OCI-LY7 (cell line): ENCODE measurements around the gene NAB1. TPM values are rescaled to one million over a fixed set of nuclear protein-coding genes. Genes with fewer than 3 reads are reported as not detected.

Experiments used
- BruUV-seq: library from RNA; stranded (reverse); fragments of 400-500 nt; replicated peaks from 2 replicates; lab custom pipeline; 2021; lab: Mats Ljungman, UMichigan
- CTCF ChIA-PET: fragments of 300-600 bp; sonication (Branson Sonifier 250); formaldehyde crosslinking; loops from one replicate; lab custom pipeline; 2022; ENCODE audit warnings: antibody characterized with exemption; ENCODE audit not compliant: unreplicated experiment; lab: Charles Lee
- POLR2A ChIA-PET: fragments of 300-600 bp; sonication (Branson Sonifier 250); formaldehyde crosslinking; loops from one replicate; lab custom pipeline; 2022; ENCODE audit warnings: antibody characterized with exemption; lab: Charles Lee
- DNase-seq: peaks from one replicate; pipeline ENCODE4 v3.0.0-alpha.2; 2015; ENCODE audit warnings: low spot score
- H2AFZ ChIP-seq: fragments of 200-600 bp; sonication (generic), shearing (Covaris generic); 2 replicates; pipeline ENCODE4 v1.6.1; 2014; ENCODE audit warnings: mild to moderate bottlenecking, antibody characterized with exemption, low read length, moderate library complexity
- H3K27ac ChIP-seq: fragments of 200-600 bp; sonication (generic); 2 replicates; pipeline ENCODE4 v1.5.1; 2014; ENCODE audit warnings: mixed run types, low read depth, mild to moderate bottlenecking, moderate library complexity, low read length, inconsistent platforms; ENCODE audit not compliant: poor library complexity, severe bottlenecking
- H3K36me3 ChIP-seq: fragments of 200-600 bp; sonication (generic); 2 replicates; pipeline ENCODE4 v1.6.1; 2014; ENCODE audit warnings: mild to moderate bottlenecking, antibody characterized with exemption, low read length, moderate library complexity, mixed read lengths; ENCODE audit not compliant: insufficient read depth
- H3K4me1 ChIP-seq: fragments of 200-600 bp; sonication (generic); 2 replicates; pipeline ENCODE4 v1.5.1; 2014; ENCODE audit warnings: mild to moderate bottlenecking, low read length; ENCODE audit not compliant: insufficient read depth, poor library complexity, severe bottlenecking
- H3K4me2 ChIP-seq: fragments of 200-600 bp; sonication (generic); 2 replicates; pipeline ENCODE4 v1.6.1; 2014; ENCODE audit warnings: mild to moderate bottlenecking, low read length
- H3K4me3 ChIP-seq: fragments of 200-600 bp; sonication (generic); 2 replicates; pipeline ENCODE4 v1.5.1; 2014; ENCODE audit warnings: mild to moderate bottlenecking, low read depth, low read length; ENCODE audit not compliant: poor library complexity, severe bottlenecking
- H3K79me2 ChIP-seq: fragments of 200-600 bp; sonication (generic); 2 replicates; pipeline ENCODE4 v1.6.1; 2016; ENCODE audit warnings: low read depth, mild to moderate bottlenecking, low read length, moderate library complexity, mixed read lengths; ENCODE audit not compliant: insufficient read depth
- H3K9me2 ChIP-seq: fragments of 200-600 bp; sonication (generic); 2 replicates; pipeline ENCODE4 v1.6.1; 2016; ENCODE audit warnings: mild to moderate bottlenecking, low read length, mixed read lengths; ENCODE audit not compliant: insufficient read depth
- H3K9me3 ChIP-seq: fragments of 200-600 bp; sonication (generic); 2 replicates; pipeline ENCODE4 v1.6.1; 2014; ENCODE audit warnings: mild to moderate bottlenecking, mixed run types, low read length, mixed read lengths
- H4K20me1 ChIP-seq: fragments of 200-600 bp; sonication (generic); 2 replicates; pipeline ENCODE4 v1.6.1; 2014; ENCODE audit warnings: mild to moderate bottlenecking, antibody characterized with exemption, low read length, moderate library complexity, mixed read lengths; ENCODE audit not compliant: insufficient read depth
- EZH2phosphoT487 ChIP-seq: fragments of 200-600 bp; sonication (generic); IDR thresholded peaks from 2 replicates; pipeline ENCODE4 v1.6.1; 2018; ENCODE audit warnings: low read depth, borderline replicate concordance, mild to moderate bottlenecking, mixed run types, antibody characterized with exemption, low read length, moderate library complexity, mixed read lengths
- intact Hi-C: fragments of 100-400 bp; cut with micrococcal nuclease; formaldehyde crosslinking; loops from one replicate; pipeline ENCODE4 v1.10.0; 2022; ENCODE audit not compliant: unreplicated experiment
- total RNA-seq, 2 experiments: library from RNA; depleted of rRNA in 1 of 2; stranded (reverse); fragments of >200 nt in 1 of 2; shearing (Covaris generic) in 1 of 2; gene quantifications; 2 replicates each; pipeline ENCODE4 v1.2.3, GENCODE V29; 2014 to 2022
- TF ChIP-seq, protein P1 (sequence below): fragments of 200-600 bp; sonication (generic); conservative IDR thresholded peaks from 2 replicates; pipeline ENCODE4 v1.5.1; 2014; ENCODE audit warnings: mild to moderate bottlenecking, antibody characterized with exemption, low read length, moderate library complexity, mixed read lengths

Gene NAB1
- total RNA-seq, 2 experiments from 2014 or later: 24.5 to 30.2 TPM

GRCh38 chr2:190651413-190651812 is 2.5 kb downstream of the NAB1 start:
- H3K27ac ChIP-seq: no peak overlapping the region

GRCh38 chr2:190653231-190653630 is 4.3 kb downstream of the NAB1 start:
- Histone ChIP-seq H3K79me2 (peaks cover 32% of the 10 kb centered on the region; the same call in 1 of the 2 replicates), H3K9me2 (no peaks in the 10 kb centered on the region), H2AFZ (no peak overlapping the region), H4K20me1 (peaks cover 10% of the 10 kb centered on the region; the same call in 1 of the 2 replicates), H3K9me3 (no peaks in the 10 kb centered on the region), H3K4me2 (no peak overlapping the region), H3K4me3 (no peak overlapping the region), H3K36me3 (no peaks in the 10 kb centered on the region), H3K27ac (no peak overlapping the region), H3K4me1 (peaks cover 11% of the 10 kb centered on the region)
- no TSS peak for BruUV-seq
- no peak for TF ChIP-seq EZH2phosphoT487
- TF ChIP-seq, protein P1, sequence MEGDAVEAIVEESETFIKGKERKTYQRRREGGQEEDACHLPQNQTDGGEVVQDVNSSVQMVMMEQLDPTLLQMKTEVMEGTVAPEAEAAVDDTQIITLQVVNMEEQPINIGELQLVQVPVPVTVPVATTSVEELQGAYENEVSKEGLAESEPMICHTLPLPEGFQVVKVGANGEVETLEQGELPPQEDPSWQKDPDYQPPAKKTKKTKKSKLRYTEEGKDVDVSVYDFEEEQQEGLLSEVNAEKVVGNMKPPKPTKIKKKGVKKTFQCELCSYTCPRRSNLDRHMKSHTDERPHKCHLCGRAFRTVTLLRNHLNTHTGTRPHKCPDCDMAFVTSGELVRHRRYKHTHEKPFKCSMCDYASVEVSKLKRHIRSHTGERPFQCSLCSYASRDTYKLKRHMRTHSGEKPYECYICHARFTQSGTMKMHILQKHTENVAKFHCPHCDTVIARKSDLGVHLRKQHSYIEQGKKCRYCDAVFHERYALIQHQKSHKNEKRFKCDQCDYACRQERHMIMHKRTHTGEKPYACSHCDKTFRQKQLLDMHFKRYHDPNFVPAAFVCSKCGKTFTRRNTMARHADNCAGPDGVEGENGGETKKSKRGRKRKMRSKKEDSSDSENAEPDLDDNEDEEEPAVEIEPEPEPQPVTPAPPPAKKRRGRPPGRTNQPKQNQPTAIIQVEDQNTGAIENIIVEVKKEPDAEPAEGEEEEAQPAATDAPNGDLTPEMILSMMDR: no peak
- ChIA-PET CTCF (no interaction called here), POLR2A (interaction anchor here (0.5 to 1.9 kb wide), 4 partner anchors 8 to 217 kb away, joined by 3 to 7 read pairs (median 5); no protein-coding TSS in a partner anchor)
- intact Hi-C loops: no loop called here
- no peak for DNase-seq

More at GRCh38 chr2:190651413-190651812, 2.5 kb downstream of the NAB1 start:
- Histone ChIP-seq H3K36me3 (no peaks in the 10 kb centered on the region), H3K9me2 (no peaks in the 10 kb centered on the region), H2AFZ (no peak overlapping the region), H4K20me1 (peaks cover 10% of the 10 kb centered on the region; the same call in 1 of the 2 replicates), H3K4me2 (peak overlapping the region; percentile 13; the same call in 1 of the 2 replicates), H3K9me3 (no peaks in the 10 kb centered on the region), H3K4me1 (peaks cover 15% of the 10 kb centered on the region), H3K4me3 (no peak overlapping the region), H3K79me2 (peaks cover 29% of the 10 kb centered on the region; the same call in 1 of the 2 replicates)
- no TSS peak for BruUV-seq
- no peak for DNase-seq
- POLR2A ChIA-PET: interaction anchor here (0.7 to 2.3 kb wide), 9 partner anchors 10 to 1029 kb away, joined by 3 to 24 read pairs (median 4); no protein-coding TSS in a partner anchor
- intact Hi-C loops: no loop called here
- CTCF ChIA-PET: no interaction called here
- TF ChIP-seq, protein P1: no peak
- no peak for TF ChIP-seq EZH2phosphoT487

DNA sequence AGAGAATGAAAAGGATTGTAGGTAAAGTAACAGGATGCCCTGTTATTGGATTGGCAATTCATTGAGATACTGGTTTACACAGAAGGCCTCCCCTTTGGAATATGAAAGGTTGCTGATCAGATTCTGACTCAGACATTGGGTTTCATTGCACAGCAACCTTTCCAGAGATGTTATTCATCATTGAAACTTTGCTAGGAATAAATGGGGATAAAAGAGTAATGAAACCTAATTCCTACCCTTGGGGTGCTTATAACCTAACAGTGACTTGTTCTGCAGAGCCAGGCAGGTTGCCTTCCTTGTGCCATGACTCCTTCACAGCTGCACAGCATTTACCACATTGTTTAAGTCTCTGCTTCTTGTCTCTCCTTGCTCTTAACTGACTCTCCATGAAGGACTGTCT is 5.0 kb downstream of the NAB1 start:
- no TSS peak for BruUV-seq
- intact Hi-C loops: no loop called here
- no peaks in the 10 kb centered on the region for H3K9me3 ChIP-seq
- H4K20me1 ChIP-seq: peaks cover 10% of the 10 kb centered on the region; the same call in 1 of the 2 replicates
- no peak overlapping the region for H3K4me3 ChIP-seq
- H3K79me2 ChIP-seq: peaks cover 32% of the 10 kb centered on the region; the same call in 1 of the 2 replicates
- no peak overlapping the region for H3K27ac ChIP-seq
- no peaks in the 10 kb centered on the region for H3K36me3 ChIP-seq
- CTCF ChIA-PET: no interaction called here
- H3K4me1 ChIP-seq: peaks cover 11% of the 10 kb centered on the region
- POLR2A ChIA-PET: interaction anchor here (1.0 to 1.3 kb wide), 3 partner anchors 12 to 335 kb away, joined by 3 to 4 read pairs (median 3); no protein-coding TSS in a partner anchor
- H3K9me2 ChIP-seq: no peaks in the 10 kb centered on the region
- no peak for DNase-seq
- H3K4me2 ChIP-seq: no peak overlapping the region
- H2AFZ ChIP-seq: no peak overlapping the region
- TF ChIP-seq, protein P1: no peak
- no peak for TF ChIP-seq EZH2phosphoT487
